Gastrocnemius medialis (tissue), 4 donors: Measurements from ENCODE around the gene MPRIP. TPM values are rescaled to one million over a fixed set of nuclear protein-coding genes. Genes with fewer than 3 reads are reported as not detected.

Source experiments
- ATAC-seq, 2 donors: fragments of 150-250 bp; one replicate each; pipeline ENCODE4 v1.9.1; 2016
- DNase-seq, 2 donors: peaks; one replicate each; pipeline ENCODE4 v3.0.0-alpha.2; 2019
- H3K27ac ChIP-seq, 4 donors: fragments of 200-600 bp; sonication (generic); 1 replicate in 1 of 4; 2 replicates in 3 of 4; pipeline ENCODE4 v1.5.1; 2016 to 2018; ENCODE audit warnings: mild to moderate bottlenecking in 2 of 4, moderate library complexity in 1 of 4
- H3K27me3 ChIP-seq, 3 donors: fragments of 200-600 bp; sonication (generic) in 2 of 3; 1 replicate in 1 of 3; 2 replicates in 2 of 3; pipeline versions ENCODE4 v1.5.1 to v1.6.0; 2016 to 2019; ENCODE audit warnings: mild to moderate bottlenecking in 1 of 3, moderate library complexity in 1 of 3
- H3K36me3 ChIP-seq, 2 donors: fragments of 200-600 bp; sonication (generic) in 1 of 2; one replicate each; pipeline ENCODE4 v1.5.1; 2017 to 2018
- H3K4me1 ChIP-seq, 2 donors: fragments of 200-600 bp; sonication (generic) in 1 of 2; one replicate each; pipeline ENCODE4 v1.5.1; 2016 to 2017; ENCODE audit warnings: mild to moderate bottlenecking in 2 of 2
- H3K4me3 ChIP-seq, 4 donors: fragments of 200-600 bp; sonication (generic) in 3 of 4; 1 replicate in 1 of 4; 2 replicates in 3 of 4; pipeline ENCODE4 v1.5.1; 2016 to 2019; ENCODE audit warnings: mild to moderate bottlenecking in 2 of 4
- H3K9me3 ChIP-seq, 3 donors: fragments of 200-600 bp; sonication (generic) in 2 of 3; 1 replicate in 1 of 3; 2 replicates in 2 of 3; pipeline ENCODE4 v1.5.1; 2016 to 2019
- CTCF ChIP-seq, 5 experiments: fragments of 450-650 bp in 3 of 5; fragments of 200-600 bp in 2 of 5; sonication (generic) in 2 of 5; IDR thresholded peaks in 4 of 5; conservative IDR thresholded peaks in 1 of 5; 1 replicate in 4 of 5; 2 replicates in 1 of 5; pipeline ENCODE4 v1.5.1; 2016 to 2019; ENCODE audit warnings: antibody characterized with exemption in 5 of 5, mild to moderate bottlenecking in 3 of 5, moderate library complexity in 3 of 5
- POLR2A ChIP-seq, 2 donors: fragments of 450-650 bp; IDR thresholded peaks; one replicate each; pipeline ENCODE4 v1.6.1; 2017; ENCODE audit warnings: antibody characterized with exemption in 2 of 2, mild to moderate bottlenecking in 2 of 2, moderate library complexity in 2 of 2
- in situ Hi-C, 4 donors: fragments of 200-750 bp; cut with MboI; loops; one replicate each; pipeline versions ENCODE4 v1.15.0 to v1.8.0; 2017; ENCODE audit warnings: low sequenced_read_pairs in 4 of 4
- intact Hi-C: fragments of 100-400 bp; cut with DNase I; formaldehyde crosslinking; loops from one replicate; pipeline ENCODE4 v1.15.1; 2023; ENCODE audit warnings: low total_unique reads
- total RNA-seq, 4 donors: library from RNA; depleted of rRNA; stranded (reverse); fragments of >200 nt; gene quantifications; one replicate each; pipeline versions ENCODE4 v1.1.0 to v1.2.3, GENCODE V29; 2016

MPRIP gene
- total RNA-seq, 4 donors from 2014 or later = 71.1 to 127 (median 124) TPM

GRCh38 chr17:17204041-17204591 lies 161.9 kb downstream of the MPRIP start:
- peaks cover 12 to 25% of the 10 kb centered on the region in 2 donors for H3K4me1 ChIP-seq
- DNase-seq (no peak), ATAC-seq (no peak)
- intact Hi-C loops = no loop called here
- no peaks in the 10 kb centered on the region for H3K9me3 ChIP-seq
- in situ Hi-C loops = no loop called here
- H3K27me3 ChIP-seq = no peaks in the 10 kb centered on the region
- peak overlapping the region in 3 of 4 donors; percentile 3 to 23 (median 23) for H3K27ac ChIP-seq
- no peaks in the 10 kb centered on the region for H3K36me3 ChIP-seq
- TF ChIP-seq POLR2A (IDR thresholded peaks at IDR 0.05) (no peak), CTCF (IDR thresholded peaks at IDR 0.05 in 4 of 5, conservative IDR thresholded peaks at IDR 0.05 in 1 of 5) (no peak)
- H3K4me3 ChIP-seq = no peak overlapping the region

GRCh38 chr17:17204635-17205231 lies 162.5 kb downstream of the MPRIP start:
- Histone ChIP-seq H3K27me3 (no peaks in the 10 kb centered on the region), H3K9me3 (no peaks in the 10 kb centered on the region), H3K36me3 (no peaks in the 10 kb centered on the region), H3K4me3 (peak overlapping the region; percentile 64 to 83 (median 66)), H3K27ac (peak overlapping the region; percentile 92 to 97 (median 96)), H3K4me1 (peaks cover 12 to 25% of the 10 kb centered on the region in 2 donors)
- ATAC-seq (no peak), DNase-seq (no peak)
- intact Hi-C loops = no loop called here
- no peak for TF ChIP-seq POLR2A (IDR thresholded peaks at IDR 0.05)
- TF ChIP-seq CTCF (IDR thresholded peaks at IDR 0.05 in 4 of 5, conservative IDR thresholded peaks at IDR 0.05 in 1 of 5) = no peak
- in situ Hi-C loops = no loop called here

GRCh38 chr17:17205368-17206123 lies 163.3 kb downstream of the MPRIP start:
- H3K4me1 ChIP-seq = peaks cover 12 to 25% of the 10 kb centered on the region in 2 donors
- no peaks in the 10 kb centered on the region for H3K9me3 ChIP-seq
- TF ChIP-seq CTCF (IDR thresholded peaks at IDR 0.05 in 4 of 5, conservative IDR thresholded peaks at IDR 0.05 in 1 of 5) (no peak), POLR2A (IDR thresholded peaks at IDR 0.05) (no peak)
- intact Hi-C loops (loop anchor here (1.0 kb wide), 1 partner anchor 31 kb away; no protein-coding TSS in a partner anchor), in situ Hi-C loops (no loop called here)
- peak overlapping the region; percentile 64 to 83 (median 66) for H3K4me3 ChIP-seq
- ATAC-seq (peak; percentile 9 to 30), DNase-seq (peak; percentile 43 to 74)
- H3K27ac ChIP-seq = peak overlapping the region; percentile 92 to 97 (median 96)
- no peaks in the 10 kb centered on the region for H3K36me3 ChIP-seq
- no peaks in the 10 kb centered on the region for H3K27me3 ChIP-seq

GRCh38 chr17:17206124-17206912 lies 164.1 kb downstream of the MPRIP start, which contains the start of gene PLD6:
Gene PLD6, minus strand, starts transcription at chr17:17206333. Its CDS starts 47 bp downstream, at chr17:17206286.
- peak within 1 kb of the TSS; percentile 92 to 97 (median 96) for H3K27ac ChIP-seq
- peak within 1 kb of the TSS; percentile 64 to 83 (median 66) for H3K4me3 ChIP-seq
- H3K9me3 ChIP-seq = no peaks in the 10 kb centered on the region
- peak; percentile 47 to 63 for TF ChIP-seq POLR2A (IDR thresholded peaks at IDR 0.05)
- peak in 1 of 5 experiments; percentile 25 for TF ChIP-seq CTCF (IDR thresholded peaks at IDR 0.05 in 4 of 5, conservative IDR thresholded peaks at IDR 0.05 in 1 of 5)
- ATAC-seq = peak; percentile 63 to 72
- in situ Hi-C loops = no loop called here
- DNase-seq = peak; percentile 65 to 85
- H3K27me3 ChIP-seq = no peaks in the 10 kb centered on the region
- intact Hi-C loops = loop anchor here (1.0 kb wide), 1 partner anchor 30 kb away; no protein-coding TSS in a partner anchor
- H3K36me3 ChIP-seq = no peaks in the 10 kb centered on the region
- H3K4me1 ChIP-seq = peaks cover 12 to 25% of the 10 kb centered on the region in 2 donors
